ENCODE data around the gene CUBN.

CUBN gene

DNA sequence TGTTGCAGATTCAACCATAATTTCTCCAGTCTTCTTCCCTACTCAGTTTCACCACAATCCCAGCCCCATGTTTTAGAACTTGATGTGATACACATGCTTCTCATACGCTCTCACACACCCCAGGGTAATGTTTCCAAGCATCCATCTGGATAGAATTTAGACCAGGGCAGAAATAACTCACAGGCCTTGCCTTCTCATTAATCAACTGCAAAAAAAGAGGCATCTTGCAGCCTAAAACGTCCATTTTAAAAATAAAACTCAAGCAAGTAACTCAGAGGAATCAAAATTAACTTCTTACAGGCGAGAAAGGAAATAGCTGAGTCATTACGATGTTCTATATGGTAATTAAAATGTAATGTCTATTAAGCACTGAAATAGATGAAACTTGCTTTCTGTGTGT, 185.2 kb downstream of the CUBN start:
- no peak for DNase-seq

DNA sequence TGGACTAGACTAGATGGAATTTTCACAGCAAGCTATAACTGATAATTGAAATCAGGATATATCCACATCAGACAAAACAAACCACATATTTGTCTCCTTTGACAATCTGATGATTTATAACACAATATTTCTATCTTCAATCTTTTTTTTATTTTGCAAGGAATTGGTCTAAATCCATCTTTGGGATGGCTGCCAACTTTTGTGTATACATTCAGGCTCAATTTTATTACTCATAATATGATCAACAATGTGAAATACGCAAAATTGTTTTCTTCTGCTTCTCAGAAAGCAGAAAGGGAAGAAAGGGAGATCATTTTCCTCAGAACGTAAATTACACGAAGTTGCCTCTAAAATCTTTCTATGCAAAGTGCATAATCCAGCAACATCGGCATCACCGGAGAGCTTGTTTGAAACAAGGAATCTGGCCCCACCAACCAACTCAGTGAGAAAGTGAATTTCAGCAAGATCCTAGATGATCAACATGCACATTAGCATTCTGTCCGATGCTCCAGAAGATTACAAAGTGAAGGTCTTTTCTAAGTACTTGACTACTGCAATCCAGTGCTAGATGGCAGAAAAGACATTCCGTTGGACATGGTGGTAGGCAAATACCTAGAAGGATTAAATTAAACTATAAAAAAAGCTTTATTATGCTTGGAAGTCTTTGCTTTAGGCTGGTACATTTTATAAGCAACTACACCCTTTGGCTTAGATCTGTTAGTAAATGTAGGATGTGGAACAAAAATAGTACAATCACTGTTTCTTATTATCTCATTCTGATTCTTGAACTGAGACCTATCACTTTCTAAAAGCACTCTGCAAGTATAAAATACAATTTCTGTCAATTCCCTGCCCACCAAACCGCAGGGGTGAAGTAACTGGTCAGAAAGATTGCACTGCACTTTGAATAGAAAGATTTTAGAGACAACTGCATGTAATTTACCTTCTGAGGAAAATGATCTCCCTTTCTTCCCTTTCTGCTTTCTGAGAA, 186.0 kb downstream of the CUBN start:
- DNase-seq = no peak

DNA sequence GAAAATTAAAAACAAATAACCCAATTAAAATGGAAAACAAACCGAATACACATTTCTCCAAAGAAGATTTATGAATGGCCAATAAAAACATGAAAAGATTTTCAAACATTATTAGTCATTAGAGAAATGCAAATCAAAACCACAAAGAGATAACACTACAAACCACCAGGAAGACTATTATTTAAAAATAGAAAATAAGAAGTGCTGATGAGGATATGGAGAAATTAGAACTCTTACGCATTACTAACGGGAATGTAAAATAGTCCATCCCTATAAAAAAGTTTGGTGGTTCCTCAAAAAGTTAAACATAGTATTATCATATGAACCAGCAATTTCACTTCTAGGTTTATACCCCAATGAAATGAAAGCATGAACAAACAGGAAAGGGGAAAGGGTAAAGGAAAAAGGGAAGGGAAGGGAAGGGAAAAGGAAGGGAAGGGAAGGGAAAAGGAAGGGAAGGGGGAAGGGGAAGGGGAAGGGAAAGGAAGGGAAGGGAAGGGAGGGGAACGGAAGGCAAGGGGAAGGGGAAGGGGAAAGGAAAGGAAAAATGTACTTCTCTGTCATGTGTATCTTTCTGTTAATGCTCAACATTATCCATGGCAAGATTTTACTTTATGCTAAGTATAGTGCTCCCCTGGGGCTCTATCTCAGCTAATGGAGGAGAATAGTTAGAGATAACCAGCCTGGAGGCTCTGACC, 187.1 kb downstream of the CUBN start:
- DNase-seq = no peak

DNA sequence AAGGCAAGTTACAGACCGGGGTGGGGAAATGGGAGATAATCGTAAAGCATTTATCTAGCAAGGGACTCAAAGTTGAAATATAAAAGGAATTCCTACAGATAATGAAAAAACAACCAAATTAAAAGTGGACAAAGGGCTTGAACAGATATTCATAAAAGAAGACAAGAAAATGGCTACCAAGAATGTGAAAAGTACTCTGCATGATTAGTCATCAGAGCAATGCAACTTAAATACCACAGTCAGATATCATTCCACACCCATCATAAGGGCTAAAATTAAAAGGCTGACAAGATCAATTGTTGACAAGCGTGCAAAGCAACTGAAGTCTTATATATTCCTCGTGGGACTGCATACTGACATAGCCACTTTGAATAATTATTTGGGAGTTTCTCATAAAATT, 187.7 kb downstream of the CUBN start:
- no peak for DNase-seq

DNA sequence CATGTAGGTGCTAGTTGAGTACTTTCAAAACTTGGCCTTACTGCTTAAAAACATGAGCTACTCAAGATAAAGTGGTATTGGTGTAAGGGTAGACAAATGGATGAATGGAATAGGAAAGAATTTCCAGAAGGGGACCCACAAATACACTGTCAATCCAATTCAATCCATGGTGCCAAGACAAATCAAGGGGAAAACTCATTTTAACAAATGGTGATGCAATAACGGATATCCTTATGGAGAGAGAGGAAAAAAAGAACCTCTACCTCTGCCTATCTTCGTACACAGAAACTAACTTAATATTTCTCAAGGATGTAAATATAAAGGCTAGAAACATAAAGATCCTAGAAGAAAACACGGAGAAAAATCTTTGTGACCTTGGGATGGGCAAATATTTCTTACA, 188.5 kb downstream of the CUBN start:
- no peak for DNase-seq

DNA sequence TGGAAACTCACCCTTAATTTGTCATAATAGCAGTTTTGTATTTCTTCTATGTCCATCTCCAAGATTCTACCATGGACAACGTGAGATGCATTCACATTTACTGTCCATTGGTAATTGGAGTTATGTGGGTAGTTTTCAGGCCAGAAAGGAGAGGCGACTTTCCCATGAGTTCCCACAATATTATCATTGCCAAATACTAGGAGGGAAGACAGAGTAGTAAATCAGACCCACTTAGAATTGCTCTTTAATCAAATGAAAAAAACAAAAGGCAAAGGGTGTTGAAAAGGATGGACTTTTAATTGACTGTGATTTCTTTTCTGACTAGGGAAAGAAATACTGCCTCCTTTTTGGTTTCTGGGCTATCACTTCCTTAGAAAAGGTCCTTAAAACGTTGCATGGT, 190.7 kb downstream of the CUBN start:
- DNase-seq = no peak

DNA sequence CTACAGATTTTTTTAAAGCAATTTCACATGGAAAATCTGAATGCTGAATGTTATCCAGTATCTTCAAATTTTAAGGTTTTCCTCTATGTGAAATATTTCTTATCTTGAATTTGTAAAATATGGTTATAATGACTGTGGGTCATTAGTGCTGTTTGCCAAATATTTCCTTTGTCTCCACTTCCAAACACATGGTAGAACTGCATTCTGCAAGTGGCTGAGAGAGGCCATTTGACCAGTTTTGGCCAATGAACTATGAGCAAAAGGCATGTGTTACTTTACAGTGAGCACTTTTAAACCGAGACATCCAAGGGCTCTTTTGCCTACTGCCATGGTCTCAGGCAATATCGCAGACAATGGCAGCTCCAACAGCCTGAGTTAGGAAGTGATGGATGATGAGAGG, 195.2 kb downstream of the CUBN start:
- DNase-seq = no peak

DNA sequence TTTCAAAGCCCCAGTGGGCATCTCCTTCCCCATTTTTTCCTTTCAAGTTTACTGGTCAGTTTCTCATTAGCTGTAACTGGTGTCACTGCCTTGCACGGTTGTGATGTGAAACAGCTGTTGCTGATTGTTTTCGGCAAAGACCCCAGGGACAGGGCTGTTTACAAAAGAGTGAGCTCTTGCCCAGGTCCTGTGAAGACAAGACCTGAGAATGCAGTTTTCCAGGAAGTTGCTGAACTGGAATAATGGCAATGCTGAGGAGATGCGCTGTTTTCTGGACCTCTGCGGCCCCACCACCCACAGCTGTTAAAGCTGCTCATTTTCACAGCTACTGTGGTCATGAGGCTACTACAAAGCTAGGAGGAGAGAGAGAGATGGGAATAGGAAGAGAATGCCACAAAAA, 195.8 kb downstream of the CUBN start:
- DNase-seq = no peak

DNA sequence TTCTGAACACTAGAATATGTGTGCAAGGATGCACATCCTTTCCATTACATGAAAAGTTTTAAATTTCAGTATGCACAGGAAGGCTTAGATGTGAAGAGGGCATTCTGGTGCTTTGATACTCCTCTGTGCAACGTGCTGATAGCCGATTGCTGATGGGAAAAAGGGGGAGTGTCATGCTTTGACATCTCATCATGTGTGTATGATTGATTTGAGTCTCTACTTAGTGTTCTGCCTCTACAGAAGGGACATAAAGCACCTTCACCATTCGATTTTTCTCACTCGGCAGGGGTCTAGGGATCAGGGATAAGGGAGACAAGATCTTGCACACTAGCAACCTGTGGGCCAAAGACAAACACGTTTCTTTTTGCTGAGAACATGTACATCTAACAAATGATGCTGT, 197.7 kb downstream of the CUBN start:
- DNase-seq = no peak

DNA sequence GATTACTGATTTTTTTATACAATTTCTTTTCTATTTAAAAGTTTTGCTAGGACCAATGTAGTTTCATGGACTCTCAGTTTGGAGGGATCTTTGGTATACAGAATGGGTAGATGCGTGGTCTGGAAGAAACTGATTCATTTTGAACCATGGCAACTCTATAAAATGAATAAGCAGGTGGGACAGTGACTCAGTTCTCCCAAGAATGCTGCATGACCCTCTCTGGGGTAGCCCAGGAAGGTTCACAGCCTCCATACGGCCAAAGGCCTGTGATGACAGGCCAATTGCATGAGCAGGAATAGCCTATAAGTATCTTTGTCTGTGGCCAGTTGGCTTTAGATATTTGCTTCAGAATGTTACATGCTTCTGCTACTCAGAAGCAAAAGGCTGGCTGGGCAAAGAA, 199.1 kb downstream of the CUBN start:
- DNase-seq = no peak

DNA sequence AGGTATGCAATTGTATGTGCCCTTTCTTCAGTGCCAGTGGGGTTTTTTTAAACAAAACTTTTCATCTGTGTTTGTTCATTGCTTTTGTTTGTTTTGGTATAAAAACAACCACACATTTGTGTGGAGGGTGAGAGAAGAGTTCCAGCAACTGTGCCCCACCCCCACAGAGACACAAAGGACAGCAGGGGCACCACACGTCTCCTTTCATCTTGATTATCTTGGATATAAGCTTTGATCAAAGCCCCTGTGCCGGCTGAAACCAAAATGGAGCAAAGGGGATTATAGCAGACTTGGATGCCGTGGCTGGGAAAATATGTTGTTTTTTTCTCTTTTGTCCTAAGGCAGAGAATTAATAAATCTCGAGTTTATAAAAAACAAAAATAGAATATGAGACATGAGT, 200.5 kb downstream of the CUBN start:
- no peak for DNase-seq

DNA sequence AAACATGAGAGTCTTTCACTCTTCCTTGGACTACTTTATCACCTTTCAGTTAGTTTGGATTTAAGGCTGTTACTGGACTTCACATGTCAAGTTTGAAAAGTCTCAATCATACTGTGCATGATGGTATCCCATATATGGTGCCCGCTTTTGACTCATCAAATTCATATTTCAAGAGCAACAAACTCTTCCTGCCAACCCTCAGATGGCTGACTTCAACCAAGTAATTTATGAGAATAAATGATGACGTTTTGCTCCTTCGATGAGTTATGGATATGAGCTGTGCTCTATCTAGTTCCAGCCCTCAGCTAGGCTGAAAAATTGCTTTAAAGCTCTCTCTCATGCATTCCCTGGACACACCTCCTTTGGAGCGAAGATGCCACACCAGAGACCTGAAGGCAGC, 202.1 kb downstream of the CUBN start:
- DNase-seq = no peak

DNA sequence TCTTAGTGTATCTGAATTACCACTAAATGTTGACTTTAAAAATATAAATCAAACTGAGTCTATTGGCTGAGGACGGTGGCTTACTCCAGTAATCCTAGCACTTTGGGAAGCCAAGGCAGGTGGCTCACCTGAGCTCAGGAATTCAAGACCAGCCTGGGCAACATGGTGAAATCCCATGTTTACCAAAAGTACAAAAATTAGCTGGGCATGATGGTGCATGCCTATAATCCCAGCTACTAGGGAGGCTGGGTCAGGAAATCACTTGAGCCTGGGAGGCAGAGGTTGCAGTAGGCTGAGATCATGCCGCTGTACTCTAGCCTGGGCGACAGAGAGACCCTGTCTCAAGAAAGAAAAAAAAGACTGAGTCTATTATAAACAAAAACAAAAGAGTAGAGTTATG, 205.9 kb downstream of the CUBN start:
- no peak for DNase-seq

DNA sequence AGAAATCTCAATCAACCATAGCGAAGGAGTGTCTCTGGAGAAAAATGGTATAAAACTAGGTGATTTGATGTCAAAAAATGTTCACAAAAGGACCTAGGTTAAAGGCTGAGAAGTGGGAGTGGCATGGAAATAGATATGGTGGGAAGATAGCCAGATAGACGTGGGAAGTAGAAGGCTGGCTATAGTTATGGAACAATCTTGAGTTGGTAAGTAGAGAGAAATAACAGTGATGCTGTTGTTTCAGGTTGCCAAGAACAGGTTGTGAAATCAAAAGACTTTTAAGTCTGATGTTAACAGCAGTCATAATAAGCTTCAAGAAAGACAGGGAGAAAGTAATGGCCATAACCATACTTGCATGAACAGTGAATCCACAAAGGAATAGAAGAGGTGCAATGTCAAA, 206.3 kb downstream of the CUBN start:
- DNase-seq = no peak

DNA sequence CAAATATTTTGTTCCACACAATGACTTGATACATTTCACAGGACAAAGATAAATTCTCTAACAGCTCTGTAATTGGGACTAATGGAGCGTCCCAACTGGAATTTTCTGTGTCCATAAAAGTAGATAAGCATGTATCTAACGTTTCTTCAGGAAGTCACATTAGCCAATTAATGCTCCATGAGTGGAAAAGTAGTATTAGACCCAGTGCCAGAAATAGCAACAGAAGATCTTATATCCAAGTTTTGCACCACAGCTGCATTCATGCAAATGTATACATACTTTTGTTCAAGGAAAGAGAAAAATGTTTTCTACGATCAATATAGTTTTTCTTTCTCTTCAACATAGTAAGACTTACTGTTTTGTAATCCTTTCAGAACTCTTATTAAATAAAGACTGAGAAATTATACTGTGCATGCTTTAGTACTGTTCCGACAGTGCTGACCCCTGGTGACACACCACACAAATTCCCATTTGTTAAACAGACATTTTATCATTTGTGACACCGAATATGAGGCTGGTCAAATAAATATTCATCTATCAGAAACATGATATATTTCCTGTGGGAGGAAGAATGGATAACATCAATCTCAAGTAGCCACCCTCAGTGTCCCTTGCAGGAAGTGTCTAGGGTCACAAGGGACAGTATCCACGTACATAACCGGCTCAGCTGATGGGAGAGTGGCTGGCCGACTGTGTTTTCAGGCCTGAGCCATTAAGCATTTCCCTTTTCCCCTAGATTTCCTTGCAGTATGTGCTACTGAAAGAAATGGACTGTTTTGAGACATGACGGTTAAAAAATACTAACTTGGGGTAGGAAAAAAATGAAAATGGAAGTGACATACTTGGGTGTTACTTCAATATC, 210.3 kb downstream of the CUBN start:
- no peak for DNase-seq

DNA sequence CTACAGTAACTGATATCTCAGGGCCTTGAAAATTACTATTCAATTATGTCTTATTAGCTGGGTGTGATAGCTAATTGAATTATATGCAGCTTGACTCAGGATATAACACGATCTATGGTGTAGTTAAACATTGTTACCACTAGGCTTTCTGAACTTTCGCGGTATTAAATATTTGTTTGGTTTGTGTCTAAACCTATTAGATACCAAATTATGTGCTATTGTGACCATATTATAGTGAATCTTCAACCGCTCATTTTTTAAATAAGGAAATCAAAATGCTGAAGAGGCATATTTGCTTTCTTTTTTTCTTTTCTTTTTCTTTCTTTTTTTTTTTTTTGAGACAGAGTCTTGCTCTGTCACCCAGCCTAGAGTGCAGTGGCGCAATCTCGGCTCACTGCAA, 213.1 kb downstream of the CUBN start:
- DNase-seq = no peak

DNA sequence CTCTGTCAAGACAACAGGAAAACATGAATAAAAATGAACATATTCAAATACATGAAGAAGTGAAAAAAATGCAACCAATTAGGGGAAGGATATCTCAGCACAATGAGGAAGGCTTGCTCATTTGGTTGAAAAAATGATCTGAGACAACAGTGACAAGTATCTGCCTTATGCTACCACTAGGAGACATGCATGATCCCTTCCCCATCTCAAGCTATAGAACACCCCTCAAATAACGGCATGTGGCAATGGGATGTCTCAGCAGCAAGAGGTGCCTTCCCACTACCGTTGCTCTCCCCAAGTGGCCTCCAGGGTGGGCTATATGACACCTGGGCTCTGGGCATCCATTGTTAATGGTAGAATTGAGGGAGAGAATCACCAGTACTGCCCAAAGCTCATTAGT, 214.3 kb downstream of the CUBN start:
- DNase-seq = no peak

DNA sequence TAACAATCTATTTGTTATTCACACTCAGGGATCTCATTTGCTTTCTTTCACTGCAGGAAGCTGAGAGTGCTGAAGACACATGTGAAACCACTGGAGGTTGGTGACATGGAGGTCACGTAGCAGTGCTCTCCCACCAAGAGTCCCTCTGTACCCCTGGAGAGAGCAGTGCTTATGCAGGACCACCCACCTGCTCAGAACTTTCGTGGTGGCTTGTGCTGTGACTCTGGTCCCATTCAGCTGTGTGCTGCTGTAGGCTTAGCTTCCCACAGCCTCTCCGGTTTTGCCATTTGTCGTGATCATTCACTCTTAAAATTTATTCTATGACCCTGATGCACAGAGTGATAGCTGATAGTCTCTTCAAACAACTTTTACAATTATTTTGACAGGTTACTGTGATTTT, 216.3 kb downstream of the CUBN start:
- DNase-seq = no peak

DNA sequence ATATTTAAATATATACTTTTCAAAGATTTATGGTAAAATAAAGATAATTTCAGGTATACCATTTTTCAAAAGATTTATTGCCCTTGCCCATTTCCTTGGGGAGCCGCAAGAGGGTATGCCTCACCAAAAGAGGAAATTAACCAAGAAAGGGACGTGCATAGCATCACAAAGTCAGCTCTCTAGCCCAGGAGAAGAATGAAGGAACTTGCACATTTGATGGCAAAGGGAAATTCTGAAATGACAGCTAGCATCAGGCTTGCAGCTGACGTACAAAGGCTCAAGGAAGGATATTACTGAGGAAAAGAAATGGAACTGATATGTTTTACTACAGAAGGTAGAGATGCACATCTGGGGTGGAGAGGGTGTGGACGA, 218.8 kb downstream of the CUBN start:
- DNase-seq = no peak

DNA sequence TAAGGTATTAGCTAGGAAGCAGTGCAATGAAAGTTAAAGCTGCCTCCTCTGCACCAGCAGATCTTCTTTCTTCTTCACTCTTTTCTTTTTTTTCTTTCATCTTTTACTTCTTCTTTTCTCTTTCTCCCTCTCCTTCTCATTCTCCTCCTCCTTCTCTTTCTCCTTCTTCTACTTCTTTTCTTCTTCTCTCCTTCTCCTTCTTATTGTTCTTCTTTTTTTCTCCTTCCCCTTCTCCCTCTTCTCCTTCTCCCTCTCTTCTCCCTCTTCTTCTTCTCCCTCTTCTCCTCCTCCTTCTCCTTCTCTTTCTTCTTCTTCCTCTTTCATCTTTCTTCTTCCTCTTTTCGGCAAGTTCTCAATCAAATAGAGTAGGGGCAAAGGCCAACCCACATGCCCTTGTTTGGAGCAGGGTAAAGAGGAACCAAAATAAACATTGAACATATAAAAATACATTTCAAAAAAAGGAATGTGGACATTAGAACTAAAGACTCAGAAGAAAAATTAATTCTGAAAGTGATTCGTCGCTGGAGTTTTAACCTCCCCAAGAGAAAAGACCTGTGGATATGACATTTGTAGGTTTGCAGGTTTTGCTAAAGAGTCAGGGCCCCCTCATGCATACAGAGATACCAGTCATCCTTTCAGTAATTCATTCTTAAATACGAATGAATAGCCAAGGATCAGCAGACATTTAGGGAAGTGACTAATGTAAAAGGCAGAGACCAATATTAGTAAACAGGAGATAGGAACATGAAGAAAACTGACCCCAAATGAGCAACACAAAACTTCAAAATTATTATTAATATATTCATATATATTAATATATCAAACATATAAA, 219.4 kb downstream of the CUBN start:
- DNase-seq = no peak

DNA sequence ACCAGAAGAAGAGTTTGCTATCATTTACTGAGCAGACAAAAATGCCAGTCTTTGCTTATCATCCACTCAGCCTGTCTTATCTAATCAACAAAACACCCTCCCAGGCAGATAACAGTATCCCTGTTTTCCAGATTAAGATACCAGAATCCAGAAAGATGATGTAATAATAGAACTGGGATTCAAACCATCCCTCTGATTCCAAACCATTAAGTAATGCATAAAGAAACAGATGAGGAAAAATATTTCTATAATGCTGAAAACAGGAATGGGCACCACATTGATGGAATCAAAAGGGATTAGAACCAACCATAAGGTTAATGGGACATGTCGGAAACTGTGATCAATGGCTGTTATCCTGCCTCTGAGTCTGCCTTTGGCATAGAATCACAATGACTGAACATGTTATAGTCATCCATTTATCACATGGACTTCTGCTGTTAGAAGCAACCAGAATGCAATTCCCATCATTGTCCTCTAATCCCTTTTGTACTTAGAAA, 220.3 kb downstream of the CUBN start:
- no peak for DNase-seq

DNA sequence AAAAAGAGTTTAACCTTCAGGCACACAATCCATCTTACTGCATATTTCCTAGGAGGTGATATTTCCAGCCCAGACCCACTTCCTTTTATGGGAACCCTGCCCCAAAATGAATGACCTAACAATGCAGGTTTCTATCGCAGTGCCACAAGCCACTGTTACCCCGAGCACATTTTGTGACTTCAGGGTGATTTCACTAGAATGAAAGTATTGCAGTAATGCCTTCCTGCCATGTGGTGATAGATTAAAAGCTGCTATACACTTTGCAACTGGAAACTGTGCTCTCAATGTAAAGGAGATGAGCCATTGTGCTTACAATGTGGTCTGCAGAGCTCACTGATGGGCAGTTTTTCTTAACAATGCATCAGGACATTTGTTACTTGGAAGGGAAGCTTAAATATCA, 221.9 kb downstream of the CUBN start:
- DNase-seq = no peak

All from activated naive CD4-positive, alpha-beta T cell (primary cell).